HL-60 (cell line): Measurements from ENCODE around the gene FAU.

ENCODE experiments used
- POLR2AphosphoS5 ChIP-seq: IDR thresholded peaks from 2 replicates; pipeline ENCODE4 v1.6.1; 2012; ENCODE audit warnings: low read depth
- TF ChIP-seq, protein P1 (sequence below): IDR thresholded peaks from one replicate; pipeline ENCODE4 v1.5.1; 2011; ENCODE audit warnings: low read length, control low read depth, inconsistent platforms; ENCODE audit not compliant: insufficient read depth

DNA sequence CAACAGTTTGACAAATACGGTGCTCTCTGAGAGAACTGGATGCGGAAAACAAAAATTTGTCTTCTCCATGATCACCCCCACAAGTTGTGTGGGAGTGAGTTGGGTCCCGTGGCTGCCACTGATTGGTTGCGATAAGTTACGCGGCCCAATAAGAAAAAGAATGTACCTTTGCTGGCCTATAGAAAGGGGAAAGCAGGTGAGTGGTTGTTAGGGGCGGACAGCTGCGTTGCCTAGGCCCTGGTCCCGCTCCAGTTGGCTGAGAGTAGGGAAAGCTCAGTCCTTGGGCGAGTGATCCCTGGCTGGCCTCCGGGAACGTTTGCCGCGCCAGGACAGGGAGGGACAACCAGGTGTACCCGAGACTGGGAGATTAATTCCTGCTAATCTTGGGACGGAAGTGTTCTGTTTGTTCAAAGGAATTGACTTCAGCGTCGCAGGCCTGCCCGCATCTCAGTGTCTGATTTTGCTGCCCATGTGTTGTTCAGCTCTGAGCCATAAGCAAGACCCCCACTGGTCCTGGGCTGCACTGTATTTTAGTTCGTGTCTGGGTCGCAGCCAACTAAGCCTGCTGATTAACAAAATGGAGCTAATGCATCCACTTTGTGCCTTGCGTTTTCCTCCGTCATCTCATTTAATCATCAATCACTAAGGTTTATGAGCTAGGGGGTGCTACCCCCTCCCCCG, 13.2 kb upstream of the FAU start:
- TF ChIP-seq, protein P1, sequence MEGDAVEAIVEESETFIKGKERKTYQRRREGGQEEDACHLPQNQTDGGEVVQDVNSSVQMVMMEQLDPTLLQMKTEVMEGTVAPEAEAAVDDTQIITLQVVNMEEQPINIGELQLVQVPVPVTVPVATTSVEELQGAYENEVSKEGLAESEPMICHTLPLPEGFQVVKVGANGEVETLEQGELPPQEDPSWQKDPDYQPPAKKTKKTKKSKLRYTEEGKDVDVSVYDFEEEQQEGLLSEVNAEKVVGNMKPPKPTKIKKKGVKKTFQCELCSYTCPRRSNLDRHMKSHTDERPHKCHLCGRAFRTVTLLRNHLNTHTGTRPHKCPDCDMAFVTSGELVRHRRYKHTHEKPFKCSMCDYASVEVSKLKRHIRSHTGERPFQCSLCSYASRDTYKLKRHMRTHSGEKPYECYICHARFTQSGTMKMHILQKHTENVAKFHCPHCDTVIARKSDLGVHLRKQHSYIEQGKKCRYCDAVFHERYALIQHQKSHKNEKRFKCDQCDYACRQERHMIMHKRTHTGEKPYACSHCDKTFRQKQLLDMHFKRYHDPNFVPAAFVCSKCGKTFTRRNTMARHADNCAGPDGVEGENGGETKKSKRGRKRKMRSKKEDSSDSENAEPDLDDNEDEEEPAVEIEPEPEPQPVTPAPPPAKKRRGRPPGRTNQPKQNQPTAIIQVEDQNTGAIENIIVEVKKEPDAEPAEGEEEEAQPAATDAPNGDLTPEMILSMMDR, result no peak
- peak; percentile 46; the same call in 1 of the 2 replicates for TF ChIP-seq POLR2AphosphoS5
